Measurements from ENCODE around the gene HNRNPA1. TPM values are rescaled to one million over a fixed set of nuclear protein-coding genes. Genes with fewer than 3 reads are reported as not detected.
A peak's percentile ranks its signal among the peaks of the same experiment; 100 is the strongest.

HNRNPA1 gene
- polyA plus RNA-seq, 1 donor from 2014 or later, result 613 TPM

GRCh38 chr12:54257332-54257731 is 23.2 kb upstream of the HNRNPA1 start (continued):
- TF ChIP-seq, protein P1, sequence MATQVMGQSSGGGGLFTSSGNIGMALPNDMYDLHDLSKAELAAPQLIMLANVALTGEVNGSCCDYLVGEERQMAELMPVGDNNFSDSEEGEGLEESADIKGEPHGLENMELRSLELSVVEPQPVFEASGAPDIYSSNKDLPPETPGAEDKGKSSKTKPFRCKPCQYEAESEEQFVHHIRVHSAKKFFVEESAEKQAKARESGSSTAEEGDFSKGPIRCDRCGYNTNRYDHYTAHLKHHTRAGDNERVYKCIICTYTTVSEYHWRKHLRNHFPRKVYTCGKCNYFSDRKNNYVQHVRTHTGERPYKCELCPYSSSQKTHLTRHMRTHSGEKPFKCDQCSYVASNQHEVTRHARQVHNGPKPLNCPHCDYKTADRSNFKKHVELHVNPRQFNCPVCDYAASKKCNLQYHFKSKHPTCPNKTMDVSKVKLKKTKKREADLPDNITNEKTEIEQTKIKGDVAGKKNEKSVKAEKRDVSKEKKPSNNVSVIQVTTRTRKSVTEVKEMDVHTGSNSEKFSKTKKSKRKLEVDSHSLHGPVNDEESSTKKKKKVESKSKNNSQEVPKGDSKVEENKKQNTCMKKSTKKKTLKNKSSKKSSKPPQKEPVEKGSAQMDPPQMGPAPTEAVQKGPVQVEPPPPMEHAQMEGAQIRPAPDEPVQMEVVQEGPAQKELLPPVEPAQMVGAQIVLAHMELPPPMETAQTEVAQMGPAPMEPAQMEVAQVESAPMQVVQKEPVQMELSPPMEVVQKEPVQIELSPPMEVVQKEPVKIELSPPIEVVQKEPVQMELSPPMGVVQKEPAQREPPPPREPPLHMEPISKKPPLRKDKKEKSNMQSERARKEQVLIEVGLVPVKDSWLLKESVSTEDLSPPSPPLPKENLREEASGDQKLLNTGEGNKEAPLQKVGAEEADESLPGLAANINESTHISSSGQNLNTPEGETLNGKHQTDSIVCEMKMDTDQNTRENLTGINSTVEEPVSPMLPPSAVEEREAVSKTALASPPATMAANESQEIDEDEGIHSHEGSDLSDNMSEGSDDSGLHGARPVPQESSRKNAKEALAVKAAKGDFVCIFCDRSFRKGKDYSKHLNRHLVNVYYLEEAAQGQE (IDR thresholded peaks at IDR 0.05; ENCODE audit: borderline replicate concordance), result no peak
- no peak for TF ChIP-seq EP300 (conservative IDR thresholded peaks at IDR 0.05; ENCODE audit: poor library complexity, severe bottlenecking)

- no peaks in the 10 kb centered on the region for H3K27me3 ChIP-seq (ENCODE audit: insufficient read depth, low read depth, low read length)
- no peaks in the 10 kb centered on the region for H4K20me1 ChIP-seq (ENCODE audit: insufficient read depth)
- no peaks in the 10 kb centered on the region for H3K9me2 ChIP-seq (ENCODE audit: insufficient read depth, low read length)
- no peak overlapping the region for H2AFZ ChIP-seq (ENCODE audit: low read depth, low read length)
- no peak for TF ChIP-seq EP300 (conservative IDR thresholded peaks at IDR 0.05; ENCODE audit: poor library complexity, severe bottlenecking)
- H3K79me2 ChIP-seq (replicated peaks; ENCODE audit: insufficient read depth, low read length), result peaks cover 77% of the 10 kb centered on the region
- H3F3A ChIP-seq (ENCODE audit: insufficient read depth, low read length, poor library complexity, severe bottlenecking), result peaks cover 12% of the 10 kb centered on the region
- no peaks in the 10 kb centered on the region for H3K9me3 ChIP-seq (ENCODE audit: low read length)
- H3K27ac ChIP-seq (ENCODE audit: low read length), result peak overlapping the region; percentile 88
- H3K4me2 ChIP-seq (ENCODE audit: low read length), result peak overlapping the region; percentile 98
- H3K4me3 ChIP-seq (ENCODE audit: low read length), result peak overlapping the region; percentile 64
- H3K36me3 ChIP-seq (ENCODE audit: insufficient read depth, low read length), result no peaks in the 10 kb centered on the region
- H3K9ac ChIP-seq (ENCODE audit: low read length), result peak overlapping the region; percentile 75
Observed at GRCh38 chr12:54258201-54258681, 22.3 kb upstream of the HNRNPA1 start.

GRCh38 chr12:54259194-54260011 is 21.1 kb upstream of the HNRNPA1 start:
- H4K20me1 ChIP-seq (ENCODE audit: insufficient read depth), result no peaks in the 10 kb centered on the region
- peak overlapping the region; percentile 98 for H3K4me2 ChIP-seq (ENCODE audit: low read length)
- peak overlapping the region; percentile 7 for H2AFZ ChIP-seq (ENCODE audit: low read depth, low read length)
- peak overlapping the region; percentile 64 for H3K4me3 ChIP-seq (ENCODE audit: low read length)
- H3K79me2 ChIP-seq (replicated peaks; ENCODE audit: insufficient read depth, low read length), result peaks cover 74% of the 10 kb centered on the region
- peak overlapping the region; percentile 88 for H3K27ac ChIP-seq (ENCODE audit: low read length)
- no peaks in the 10 kb centered on the region for H3K27me3 ChIP-seq (ENCODE audit: insufficient read depth, low read depth, low read length)
- no peaks in the 10 kb centered on the region for H3K36me3 ChIP-seq (ENCODE audit: insufficient read depth, low read length)
- TF ChIP-seq EZH2 (IDR thresholded peaks at IDR 0.05; ENCODE audit: borderline replicate concordance, insufficient read depth, low read length, poor library complexity, severe bottlenecking), result no peak
- TF ChIP-seq CTCF (IDR thresholded peaks at IDR 0.05; ENCODE audit: poor library complexity, severe bottlenecking), result no peak
- peak; percentile 44 for TF ChIP-seq RAD21 (conservative IDR thresholded peaks at IDR 0.05)
- TF ChIP-seq TAF1 (IDR thresholded peaks at IDR 0.05; ENCODE audit: low read depth), result no peak
- peak; percentile 76 for TF ChIP-seq POLR2AphosphoS5 (IDR thresholded peaks at IDR 0.05)
- TF ChIP-seq, protein P1 (IDR thresholded peaks at IDR 0.05; ENCODE audit: borderline replicate concordance), result peak; percentile 63
- TF ChIP-seq SMC3 (conservative IDR thresholded peaks at IDR 0.05; ENCODE audit: poor library complexity), result peak; percentile 59
- TF ChIP-seq EP300 (conservative IDR thresholded peaks at IDR 0.05; ENCODE audit: poor library complexity, severe bottlenecking), result peak; percentile 59
- TF ChIP-seq MXI1 (conservative IDR thresholded peaks at IDR 0.05; ENCODE audit: poor library complexity, severe bottlenecking), result peak; percentile 92
- no peaks in the 10 kb centered on the region for H3K9me3 ChIP-seq (ENCODE audit: low read length)
- peaks cover 12% of the 10 kb centered on the region for H3F3A ChIP-seq (ENCODE audit: insufficient read depth, low read length, poor library complexity, severe bottlenecking)
- peak overlapping the region; percentile 75 for H3K9ac ChIP-seq (ENCODE audit: low read length)
- H3K9me2 ChIP-seq (ENCODE audit: insufficient read depth, low read length), result no peaks in the 10 kb centered on the region
